Prostate gland (tissue), 2 donors: ENCODE data around the gene KIF21B. TPM values are rescaled to one million over a fixed set of nuclear protein-coding genes. Genes with fewer than 3 reads are reported as not detected.
"Not testable (repeated sequence)": the region's sequence is repeated elsewhere in the genome, so short reads cannot be mapped to it uniquely, and the experiment has no call there.

Experiments used
- DNase-seq: peaks from one replicate; pipeline ENCODE4 v3.0.0-alpha.2; 2019; ENCODE audit warnings: low spot score
- H3K27ac ChIP-seq, 2 donors: fragments of 200-600 bp; sonication (generic); 2 replicates each; pipeline ENCODE4 v1.5.1; 2017 to 2019
- H3K27me3 ChIP-seq: fragments of 200-600 bp; sonication (generic); replicated peaks from 2 replicates; pipeline ENCODE4 v1.5.1; 2019; ENCODE audit not compliant: insufficient read depth
- H3K36me3 ChIP-seq, 2 donors: fragments of 200-600 bp; sonication (generic); 1 replicate in 1 of 2; 2 replicates in 1 of 2; pipeline versions ENCODE4 v1.5.1 to v1.8.1; 2017 to 2019
- H3K4me1 ChIP-seq: fragments of 200-600 bp; sonication (generic); replicated peaks from 2 replicates; pipeline ENCODE4 v1.5.1; 2019
- H3K4me3 ChIP-seq, 2 donors: fragments of 200-600 bp; sonication (generic); 2 replicates each; pipeline ENCODE4 v1.5.1; 2017 to 2019
- H3K9me3 ChIP-seq: fragments of 200-600 bp; sonication (generic); 2 replicates; pipeline ENCODE4 v1.5.1; 2017
- POLR2A ChIP-seq: fragments of 450-650 bp; IDR thresholded peaks from one replicate; pipeline ENCODE4 v1.6.1; 2016; ENCODE audit warnings: antibody characterized with exemption, mild to moderate bottlenecking
- POLR2AphosphoS5 ChIP-seq: sonication (generic); formaldehyde crosslinking; IDR thresholded peaks from one replicate; pipeline ENCODE4 v1.6.1; 2017; ENCODE audit warnings: antibody characterized with exemption
- WGBS: methylation state at CpG from one replicate; pipeline ENCODE4 v1.1.5; 2018; 5-methylcytosine and 5-hydroxymethylcytosine counted together
- intact Hi-C: fragments of 100-400 bp; cut with DNase I; formaldehyde crosslinking; loops from one replicate; pipeline ENCODE4 v1.14.2; 2022
- total RNA-seq, 2 donors: library from RNA; depleted of rRNA; stranded (reverse); fragments of >200 nt; gene quantifications; one replicate each; pipeline ENCODE4 v1.1.0, GENCODE V29; 2016
- TF ChIP-seq, protein P1 (sequence below), 4 experiments: fragments of 200-600 bp in 2 of 4; fragments of 450-650 bp in 2 of 4; sonication (generic) in 2 of 4; IDR thresholded peaks; 1 replicate in 3 of 4; 2 replicates in 1 of 4; pipeline ENCODE4 v1.5.1; 2016 to 2019; ENCODE audit warnings: antibody characterized with exemption in 4 of 4, mild to moderate bottlenecking in 2 of 4, moderate library complexity in 2 of 4

KIF21B gene
- total RNA-seq, 2 donors from 2014 or later = 0.46 to 10.5 TPM

- H3K27me3 ChIP-seq = no peaks in the 10 kb centered on the region
- H3K9me3 ChIP-seq = no peaks in the 10 kb centered on the region
- DNase-seq = no peak
- no peak for TF ChIP-seq POLR2AphosphoS5
- TF ChIP-seq POLR2A = no peak
- TF ChIP-seq, protein P1, sequence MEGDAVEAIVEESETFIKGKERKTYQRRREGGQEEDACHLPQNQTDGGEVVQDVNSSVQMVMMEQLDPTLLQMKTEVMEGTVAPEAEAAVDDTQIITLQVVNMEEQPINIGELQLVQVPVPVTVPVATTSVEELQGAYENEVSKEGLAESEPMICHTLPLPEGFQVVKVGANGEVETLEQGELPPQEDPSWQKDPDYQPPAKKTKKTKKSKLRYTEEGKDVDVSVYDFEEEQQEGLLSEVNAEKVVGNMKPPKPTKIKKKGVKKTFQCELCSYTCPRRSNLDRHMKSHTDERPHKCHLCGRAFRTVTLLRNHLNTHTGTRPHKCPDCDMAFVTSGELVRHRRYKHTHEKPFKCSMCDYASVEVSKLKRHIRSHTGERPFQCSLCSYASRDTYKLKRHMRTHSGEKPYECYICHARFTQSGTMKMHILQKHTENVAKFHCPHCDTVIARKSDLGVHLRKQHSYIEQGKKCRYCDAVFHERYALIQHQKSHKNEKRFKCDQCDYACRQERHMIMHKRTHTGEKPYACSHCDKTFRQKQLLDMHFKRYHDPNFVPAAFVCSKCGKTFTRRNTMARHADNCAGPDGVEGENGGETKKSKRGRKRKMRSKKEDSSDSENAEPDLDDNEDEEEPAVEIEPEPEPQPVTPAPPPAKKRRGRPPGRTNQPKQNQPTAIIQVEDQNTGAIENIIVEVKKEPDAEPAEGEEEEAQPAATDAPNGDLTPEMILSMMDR (IDR thresholded peaks at IDR 0.05) = no peak
- intact Hi-C loops = no loop called here
- no peaks in the 10 kb centered on the region for H3K4me1 ChIP-seq
- 77% methylated on average over 2 of the region's 2 CpGs for WGBS
- H3K4me3 ChIP-seq = no peak overlapping the region
- no peak overlapping the region for H3K27ac ChIP-seq
- H3K36me3 ChIP-seq = no peaks in the 10 kb centered on the region
Measured at GRCh38 chr1:200931776-200932175, 91.7 kb downstream of the KIF21B start.

DNA sequence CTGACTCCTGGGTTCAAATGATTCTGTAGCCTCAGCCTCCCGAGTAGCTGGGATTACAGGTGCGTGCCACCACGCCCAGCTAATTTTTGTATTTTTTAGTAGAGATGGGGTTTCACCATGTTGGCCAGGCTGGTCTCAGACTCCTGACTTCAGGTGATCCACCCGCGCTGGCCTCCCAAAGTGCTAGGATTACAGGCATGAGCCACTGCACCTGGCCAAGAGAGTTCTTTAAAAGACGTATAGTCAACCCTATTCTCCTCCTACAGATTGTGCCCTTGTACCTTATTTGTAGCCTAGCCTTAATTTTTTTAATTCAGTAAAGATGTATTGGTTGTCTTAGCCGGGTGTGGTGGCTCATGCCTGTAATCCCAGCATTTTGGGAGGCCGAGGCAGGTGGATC, 93.2 kb downstream of the KIF21B start:
- DNase-seq, H3K27ac ChIP-seq, H3K9me3 ChIP-seq, intact Hi-C loops, H3K4me3 ChIP-seq, H3K27me3 ChIP-seq, H3K36me3 ChIP-seq, H3K4me1 ChIP-seq: not testable (repeated sequence)
- 83% methylated on average over 8 of the region's 8 CpGs for WGBS

- no peaks in the 10 kb centered on the region for H3K27me3 ChIP-seq
- no peaks in the 10 kb centered on the region for H3K9me3 ChIP-seq
- WGBS = 81% methylated on average over 4 of the region's 4 CpGs
- no peaks in the 10 kb centered on the region for H3K36me3 ChIP-seq
- no peak overlapping the region for H3K27ac ChIP-seq
- no peak overlapping the region for H3K4me3 ChIP-seq
- no peak for DNase-seq
- no peaks in the 10 kb centered on the region for H3K4me1 ChIP-seq
- intact Hi-C loops = no loop called here
- TF ChIP-seq POLR2AphosphoS5 (no peak), POLR2A (no peak)
- TF ChIP-seq, protein P1 (IDR thresholded peaks at IDR 0.05) = no peak
Measured at GRCh38 chr1:200929530-200930278, 93.8 kb downstream of the KIF21B start.

DNA sequence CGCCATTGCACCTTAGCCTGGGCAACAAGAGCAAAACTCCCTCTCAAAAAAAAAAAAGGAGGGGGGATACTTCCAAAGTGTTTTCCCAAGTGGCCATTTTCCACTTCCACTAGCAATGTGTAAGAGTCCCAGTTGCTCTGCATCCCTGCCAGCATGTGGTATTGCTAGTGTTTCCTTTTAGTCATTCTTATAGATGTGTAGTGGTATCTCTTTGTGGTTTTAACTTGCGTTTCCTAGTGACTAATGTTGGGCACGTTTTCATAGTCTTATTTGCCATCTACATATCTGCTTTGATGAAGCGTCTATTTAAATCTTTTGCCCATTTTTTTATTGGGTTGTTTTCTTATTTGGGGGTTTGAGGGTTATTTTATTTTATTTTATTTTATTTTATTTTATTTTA, 97.7 kb downstream of the KIF21B start:
- Histone ChIP-seq H3K36me3 (no peaks in the 10 kb centered on the region), H3K27me3 (no peaks in the 10 kb centered on the region), H3K4me1 (no peaks in the 10 kb centered on the region), H3K4me3 (no peak overlapping the region), H3K27ac (no peak overlapping the region), H3K9me3 (no peaks in the 10 kb centered on the region)
- no peak for DNase-seq
- intact Hi-C loops = no loop called here
- TF ChIP-seq POLR2A (no peak), POLR2AphosphoS5 (no peak)
- TF ChIP-seq, protein P1 (IDR thresholded peaks at IDR 0.05) = no peak
- WGBS = 73% methylated on average over 4 of the region's 4 CpGs

DNA sequence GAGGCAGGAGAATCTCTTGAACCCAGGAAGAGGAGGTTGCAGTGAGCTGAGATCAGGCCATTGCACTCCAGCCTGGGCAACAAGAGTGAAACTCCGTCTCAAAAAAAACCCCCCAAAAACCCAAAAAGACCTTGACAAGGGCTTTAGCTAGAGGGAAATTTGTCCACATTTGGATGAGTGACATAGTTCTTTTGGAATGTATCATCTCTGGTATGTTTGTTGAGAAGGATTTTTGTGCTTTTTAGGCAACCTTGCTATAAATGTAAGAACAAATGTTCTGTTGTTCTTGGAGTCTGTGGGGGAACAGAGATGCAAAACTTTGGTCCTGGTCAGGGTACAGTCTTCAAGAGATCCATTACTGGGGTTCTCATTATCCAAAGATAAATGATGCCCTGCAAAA, 99.9 kb downstream of the KIF21B start:
- no peak overlapping the region for H3K4me3 ChIP-seq
- H3K9me3 ChIP-seq = no peaks in the 10 kb centered on the region
- H3K27ac ChIP-seq = no peak overlapping the region
- no peaks in the 10 kb centered on the region for H3K36me3 ChIP-seq
- no peaks in the 10 kb centered on the region for H3K27me3 ChIP-seq
- intact Hi-C loops = no loop called here
- H3K4me1 ChIP-seq = no peaks in the 10 kb centered on the region
- TF ChIP-seq POLR2A (no peak), POLR2AphosphoS5 (no peak)
- TF ChIP-seq, protein P1 (IDR thresholded peaks at IDR 0.05) = no peak
- WGBS = 43% methylated on average over 1 of the region's 1 CpG
- DNase-seq = no peak
